Measurements from ENCODE around the gene PLEKHM1. TPM values are rescaled to one million over a fixed set of nuclear protein-coding genes. Genes with fewer than 3 reads are reported as not detected.
"Not testable (repeated sequence)": the region's sequence is repeated elsewhere in the genome, so short reads cannot be mapped to it uniquely, and the experiment has no call there.

Gene PLEKHM1
- total RNA-seq (10 to 100 TPM; 14.7 to 38.4 (median 36.7) TPM), polyA plus RNA-seq (10 to 100 TPM; 13.0 to 13.7 TPM)
- long read RNA-seq, donor 1, full-length matches to known transcripts: 3 of 18 reads
- long read RNA-seq, donor 1, partial matches to known transcripts: 7 of 18 reads
- long read RNA-seq, donor 1, other reads (novel, unspliced or antisense): 8 of 18 reads
- long read RNA-seq, donor 2: 0 reads
- long read RNA-seq, donor 3, full-length matches to known transcripts: 6 of 20 reads
- long read RNA-seq, donor 3, partial matches to known transcripts: 7 of 20 reads
- long read RNA-seq, donor 3, other reads (novel, unspliced or antisense): 7 of 20 reads

GRCh38 chr17:45490615-45491433 lies at the start of gene PLEKHM1:
Gene PLEKHM1 (minus strand): TSS chr17:45490721. CDS start chr17:45482484, 8,237 bp downstream.
- peak; percentile 82 to 91 (median 83) for DNase-seq
- H3K4me1 ChIP-seq (ENCODE audit: insufficient read depth); H3K27me3 ChIP-seq; intact Hi-C loops (cut with DNase I); H3K9me3 ChIP-seq; H3K36me3 ChIP-seq: not testable (repeated sequence)
- peak within 1 kb of the TSS; percentile 75 for H3K4me3 ChIP-seq
- WGBS, 3 donors: 0 to 2% (median 0%) methylated on average over 28 to 56 of the region's 59 CpGs
- peak; percentile 65 for TF ChIP-seq POLR2A (IDR thresholded peaks at IDR 0.05)
- peak within 1 kb of the TSS; percentile 89 to 94 for H3K27ac ChIP-seq

- not testable (repeated sequence) for DNase-seq, H3K36me3 ChIP-seq
Observed at GRCh38 chr17:45538168-45538567, 47.6 kb upstream of the PLEKHM1 start.

GRCh38 chr17:45506072-45506471 lies 15.6 kb upstream of the PLEKHM1 start:
- 68 to 88% (median 80%) methylated on average over 3 of the region's 3 CpGs for WGBS, 3 donors
- intact Hi-C loops (cut with DNase I); H3K27me3 ChIP-seq; H3K4me3 ChIP-seq; H3K27ac ChIP-seq; H3K4me1 ChIP-seq (ENCODE audit: insufficient read depth); DNase-seq; H3K9me3 ChIP-seq; H3K36me3 ChIP-seq: not testable (repeated sequence)

More at GRCh38 chr17:45538168-45538567, 47.6 kb upstream of the PLEKHM1 start:
- H3K27ac ChIP-seq; H3K4me1 ChIP-seq (ENCODE audit: insufficient read depth); H3K27me3 ChIP-seq; H3K9me3 ChIP-seq; H3K4me3 ChIP-seq; intact Hi-C loops (cut with DNase I): not testable (repeated sequence)
- 96 to 98% (median 96%) methylated on average over 6 to 7 of the region's 7 CpGs for WGBS, 3 donors

- H3K4me3 ChIP-seq; H3K4me1 ChIP-seq (ENCODE audit: insufficient read depth); H3K27ac ChIP-seq; intact Hi-C loops (cut with DNase I); H3K9me3 ChIP-seq; DNase-seq; H3K36me3 ChIP-seq; H3K27me3 ChIP-seq: not testable (repeated sequence)
- WGBS, 3 donors: 70 to 85% (median 83%) methylated on average over 3 of the region's 3 CpGs
Observed at GRCh38 chr17:45505183-45505582, 14.7 kb upstream of the PLEKHM1 start.

- H3K9me3 ChIP-seq; intact Hi-C loops (cut with DNase I); H3K27me3 ChIP-seq; H3K4me1 ChIP-seq (ENCODE audit: insufficient read depth); H3K4me3 ChIP-seq; H3K27ac ChIP-seq; DNase-seq; H3K36me3 ChIP-seq: not testable (repeated sequence)
- 8 to 17% (median 16%) methylated on average over 20 to 32 of the region's 33 CpGs for WGBS, 3 donors
Observed at GRCh38 chr17:45501092-45501707, 10.7 kb upstream of the PLEKHM1 start.

GRCh38 chr17:45500478-45500877 lies 10.0 kb upstream of the PLEKHM1 start:
- WGBS, 3 donors: 67 to 79% methylated on average over 1 to 2 of the region's 2 CpGs; no CpG with 5 or more reads in 1 of the 3 donors
- H3K9me3 ChIP-seq; H3K4me3 ChIP-seq; DNase-seq; H3K27ac ChIP-seq; H3K27me3 ChIP-seq; H3K36me3 ChIP-seq; H3K4me1 ChIP-seq (ENCODE audit: insufficient read depth); intact Hi-C loops (cut with DNase I): not testable (repeated sequence)

- H3K9me3 ChIP-seq; H3K4me1 ChIP-seq (ENCODE audit: insufficient read depth); intact Hi-C loops (cut with DNase I); H3K36me3 ChIP-seq; H3K27ac ChIP-seq; H3K4me3 ChIP-seq; DNase-seq; H3K27me3 ChIP-seq: not testable (repeated sequence)
- 82 to 89% (median 83%) methylated on average over 3 of the region's 3 CpGs for WGBS, 3 donors
Observed at GRCh38 chr17:45499208-45499607, 8.7 kb upstream of the PLEKHM1 start.

GRCh38 chr17:45498377-45498776 lies 7.9 kb upstream of the PLEKHM1 start:
- H3K4me1 ChIP-seq (ENCODE audit: insufficient read depth); H3K4me3 ChIP-seq; H3K36me3 ChIP-seq; H3K27ac ChIP-seq; H3K9me3 ChIP-seq; DNase-seq; H3K27me3 ChIP-seq; intact Hi-C loops (cut with DNase I): not testable (repeated sequence)
- 34 to 65% (median 36%) methylated on average over 2 to 6 of the region's 6 CpGs for WGBS, 3 donors

- WGBS, 3 donors: 67 to 82% (median 76%) methylated on average over 8 of the region's 8 CpGs
- H3K36me3 ChIP-seq; H3K27me3 ChIP-seq; DNase-seq; H3K9me3 ChIP-seq; intact Hi-C loops (cut with DNase I); H3K4me3 ChIP-seq; H3K27ac ChIP-seq; H3K4me1 ChIP-seq (ENCODE audit: insufficient read depth): not testable (repeated sequence)
Observed at GRCh38 chr17:45497449-45497848, 6.9 kb upstream of the PLEKHM1 start.

- H3K9me3 ChIP-seq; H3K27me3 ChIP-seq; H3K4me3 ChIP-seq; DNase-seq; H3K27ac ChIP-seq; H3K36me3 ChIP-seq; intact Hi-C loops (cut with DNase I); H3K4me1 ChIP-seq (ENCODE audit: insufficient read depth): not testable (repeated sequence)
- WGBS, 3 donors: 96 to 98% (median 96%) methylated on average over 3 of the region's 3 CpGs
Observed at GRCh38 chr17:45496507-45496906, 6.0 kb upstream of the PLEKHM1 start.

GRCh38 chr17:45494556-45494955 lies 4.0 kb upstream of the PLEKHM1 start:
- H3K27me3 ChIP-seq; H3K36me3 ChIP-seq; H3K9me3 ChIP-seq; DNase-seq; H3K4me3 ChIP-seq; intact Hi-C loops (cut with DNase I); H3K27ac ChIP-seq; H3K4me1 ChIP-seq (ENCODE audit: insufficient read depth): not testable (repeated sequence)
- 67 to 85% (median 77%) methylated on average over 5 of the region's 5 CpGs for WGBS, 3 donors
